Measurements from ENCODE around the gene PLP2. TPM values are rescaled to one million over a fixed set of nuclear protein-coding genes. Genes with fewer than 3 reads are reported as not detected.

The PLP2 gene
- polyA plus RNA-seq, 3 donors, result 280 to 374 (median 330) TPM

- Histone ChIP-seq H3K79me2 (ENCODE audit: insufficient read depth, low read length) (no peaks in the 10 kb centered on the region), H3K27ac (ENCODE audit: low read depth in 1 of 2, low read length in 2 of 2) (no peak overlapping the region), H3K4me3 (replicated peaks in 1 of 3; ENCODE audit: low read depth in 2 of 3, low read length in 3 of 3) (no peak overlapping the region), H3K4me2 (replicated peaks; ENCODE audit: extremely low read depth, low read length, poor library complexity, severe bottlenecking) (no peak overlapping the region), H3K9me3 (replicated peaks in 1 of 2; ENCODE audit: control insufficient read depth in 1 of 2, insufficient read depth in 1 of 2, low read length in 2 of 2) (no peaks in the 10 kb centered on the region), H3K9ac (ENCODE audit: insufficient read depth, low read length, poor library complexity, severe bottlenecking) (no peak overlapping the region), H3K27me3 (ENCODE audit: control insufficient read depth in 2 of 2, insufficient read depth in 2 of 2, low read length in 2 of 2) (no peaks in the 10 kb centered on the region), H3K36me3 (replicated peaks in 1 of 2; ENCODE audit: control insufficient read depth in 1 of 2, insufficient read depth in 2 of 2, low read length in 2 of 2) (no peaks in the 10 kb centered on the region), H2AFZ (ENCODE audit: insufficient read depth, low read depth, low read length, poor library complexity, severe bottlenecking) (no peak overlapping the region), H3K4me1 (ENCODE audit: control insufficient read depth in 1 of 2, insufficient read depth in 2 of 2, low read length in 2 of 2) (peaks cover 2 to 9% of the 10 kb centered on the region in 2 donors), H4K20me1 (ENCODE audit: insufficient read depth, low read length) (no peaks in the 10 kb centered on the region)
- DNase-seq, result no peak
- WGBS (ENCODE audit: insufficient coverage), result 100% methylated on average over 2 of the region's 4 CpGs
- H3K36me3 Mint-ChIP-seq, result no peaks in the 10 kb centered on the region
- H3K4me3 Mint-ChIP-seq, result no peak overlapping the region
- H3K27ac Mint-ChIP-seq, result no peak overlapping the region
- H3K27me3 Mint-ChIP-seq (ENCODE audit: low read depth in 3 of 3), result peaks cover 0 to 4% (median 1%) of the 10 kb centered on the region in 3 donors
- intact Hi-C loops (cut with micrococcal nuclease), result loop anchor here in 1 of 2 donors (5.0 kb wide), 1 partner anchor 33 kb away; the partner anchor contains the start of gene CCDC22
- H3K4me1 Mint-ChIP-seq, result peaks cover 7% of the 10 kb centered on the region
- no peak for TF ChIP-seq CTCF (IDR thresholded peaks at IDR 0.05)
- peaks cover 0 to 3% (median 0%) of the 10 kb centered on the region in 7 donors for H3K9me3 Mint-ChIP-seq
Observed at GRCh38 chrX:49204709-49205108, 33.0 kb downstream of the PLP2 start.

GRCh38 chrX:49205443-49205842, 33.7 kb downstream of the PLP2 start:
- no peak overlapping the region for H3K4me3 ChIP-seq (replicated peaks in 1 of 3; ENCODE audit: low read depth in 2 of 3, low read length in 3 of 3)
- H2AFZ ChIP-seq (ENCODE audit: insufficient read depth, low read depth, low read length, poor library complexity, severe bottlenecking), result no peak overlapping the region
- no peaks in the 10 kb centered on the region for H3K36me3 Mint-ChIP-seq
- H3K4me3 Mint-ChIP-seq, result no peak overlapping the region
- no peaks in the 10 kb centered on the region for H3K79me2 ChIP-seq (ENCODE audit: insufficient read depth, low read length)
- H3K4me1 ChIP-seq (ENCODE audit: control insufficient read depth in 1 of 2, insufficient read depth in 2 of 2, low read length in 2 of 2), result peaks cover 0 to 3% of the 10 kb centered on the region in 2 donors
- H3K4me2 ChIP-seq (replicated peaks; ENCODE audit: extremely low read depth, low read length, poor library complexity, severe bottlenecking), result no peak overlapping the region
- H3K4me1 Mint-ChIP-seq, result peaks cover 6% of the 10 kb centered on the region
- H3K27ac ChIP-seq (ENCODE audit: low read depth in 1 of 2, low read length in 2 of 2), result no peak overlapping the region
- no peak for TF ChIP-seq CTCF (IDR thresholded peaks at IDR 0.05)
- no peak overlapping the region for H3K9ac ChIP-seq (ENCODE audit: insufficient read depth, low read length, poor library complexity, severe bottlenecking)
- H3K9me3 ChIP-seq (replicated peaks in 1 of 2; ENCODE audit: control insufficient read depth in 1 of 2, insufficient read depth in 1 of 2, low read length in 2 of 2), result no peaks in the 10 kb centered on the region
- H3K36me3 ChIP-seq (replicated peaks in 1 of 2; ENCODE audit: control insufficient read depth in 1 of 2, insufficient read depth in 2 of 2, low read length in 2 of 2), result no peaks in the 10 kb centered on the region
- WGBS (ENCODE audit: insufficient coverage), result 100% methylated on average over 1 of the region's 13 CpGs
- peaks cover 0 to 3% (median 0%) of the 10 kb centered on the region in 7 donors for H3K9me3 Mint-ChIP-seq
- H3K27ac Mint-ChIP-seq, result no peak overlapping the region
- intact Hi-C loops (cut with micrococcal nuclease), result no loop called here
- H3K27me3 ChIP-seq (ENCODE audit: control insufficient read depth in 2 of 2, insufficient read depth in 2 of 2, low read length in 2 of 2), result no peaks in the 10 kb centered on the region
- DNase-seq, result no peak
- H3K27me3 Mint-ChIP-seq (ENCODE audit: low read depth in 3 of 3), result peaks cover 0 to 6% (median 1%) of the 10 kb centered on the region in 3 donors
- no peaks in the 10 kb centered on the region for H4K20me1 ChIP-seq (ENCODE audit: insufficient read depth, low read length)

All from CD14-positive monocyte (primary cell).